WTC11 (cell line): ENCODE measurements around the gene BTBD19. TPM values are rescaled to one million over a fixed set of nuclear protein-coding genes. Genes with fewer than 3 reads are reported as not detected.

Experiments used
- ATAC-seq: fragments of 200-7000 bp; cut with Tn5 transposase; 2 replicates; pipeline ENCODE4 v1.10.0; 2021; ENCODE audit warnings: mild to moderate bottlenecking, moderate library complexity
- CTCF ChIA-PET: fragments of 300-600 bp; sonication (Branson Sonifier 250); formaldehyde crosslinking; loops from one replicate; lab custom pipeline; 2021; ENCODE audit warnings: antibody characterized with exemption; lab: Charles Lee
- POLR2A ChIA-PET: fragments of 350-600 bp; sonication (Branson Sonifier 250); formaldehyde crosslinking; loops from one replicate; lab custom pipeline; 2021; ENCODE audit warnings: antibody characterized with exemption; lab: Charles Lee
- DNase-seq: peaks from one replicate; pipeline ENCODE4 v3.0.0; 2021; ENCODE audit warnings: low spot score
- H3K27ac Mint-ChIP-seq: 2 replicates; pipeline ENCODE4 v1.8.0; 2021; ENCODE audit warnings: mixed read lengths
- H3K27me3 Mint-ChIP-seq: 2 replicates; pipeline ENCODE4 v1.8.0; 2021; ENCODE audit warnings: low read depth, mild to moderate bottlenecking, moderate library complexity, mixed read lengths
- H3K36me3 Mint-ChIP-seq: 2 replicates; pipeline ENCODE4 v1.8.0; 2021; ENCODE audit warnings: mixed read lengths
- H3K4me1 Mint-ChIP-seq: 2 replicates; pipeline ENCODE4 v1.8.0; 2022; ENCODE audit warnings: mixed read lengths
- H3K4me3 Mint-ChIP-seq: 2 replicates; pipeline ENCODE4 v1.8.0; 2021; ENCODE audit warnings: mild to moderate bottlenecking, moderate library complexity, mixed read lengths
- H3K9me3 Mint-ChIP-seq: 2 replicates; pipeline ENCODE4 v1.8.0; 2021; ENCODE audit warnings: mixed read lengths
- CTCF ChIP-seq: fragments of 200-600 bp; IDR thresholded peaks from 2 replicates; pipeline ENCODE4 v1.8.0; 2022; ENCODE audit warnings: antibody characterized with exemption
- ERG ChIP-seq: fragments of 250-450 bp; sonication (Bioruptor Pico); IDR thresholded peaks from 2 replicates; pipeline ENCODE4 v1.8.0; 2021; ENCODE audit warnings: mild to moderate bottlenecking
- FOXK1 ChIP-seq: sonication (generic); formaldehyde crosslinking; IDR thresholded peaks from 2 replicates; pipeline ENCODE4 v1.8.0; 2022; ENCODE audit warnings: mild to moderate bottlenecking, moderate library complexity, missing genetic modification reagents
- GRHL2 ChIP-seq: fragments of 250-450 bp; sonication (Bioruptor Pico); IDR thresholded peaks from 2 replicates; pipeline ENCODE4 v1.8.0; 2022; ENCODE audit warnings: mild to moderate bottlenecking, moderate library complexity; ENCODE audit not compliant: insufficient replicate concordance, severe bottlenecking
- HMGXB4 ChIP-seq: sonication (generic); formaldehyde crosslinking; IDR thresholded peaks from 2 replicates; pipeline ENCODE4 v1.8.1; 2023; ENCODE audit warnings: mild to moderate bottlenecking, moderate library complexity, missing genetic modification reagents
- JUN ChIP-seq: sonication (generic); formaldehyde crosslinking; IDR thresholded peaks from 2 replicates; pipeline ENCODE4 v1.8.0; 2023; ENCODE audit warnings: mild to moderate bottlenecking, missing genetic modification reagents
- MAX ChIP-seq: sonication (generic); formaldehyde crosslinking; IDR thresholded peaks from 2 replicates; pipeline ENCODE4 v1.8.0; 2022; ENCODE audit warnings: mild to moderate bottlenecking, missing genetic modification reagents
- MXD4 ChIP-seq: fragments of 250-450 bp; sonication (Bioruptor Pico); IDR thresholded peaks from 2 replicates; pipeline ENCODE4 v1.8.0; 2021; ENCODE audit warnings: mild to moderate bottlenecking, moderate library complexity, borderline replicate concordance
- MYBL2 ChIP-seq: sonication (generic); formaldehyde crosslinking; IDR thresholded peaks from 2 replicates; pipeline ENCODE4 v1.8.1; 2023; ENCODE audit warnings: mild to moderate bottlenecking, moderate library complexity, missing genetic modification reagents
- NFATC4 ChIP-seq: fragments of 250-450 bp; sonication (Bioruptor Pico); IDR thresholded peaks from 2 replicates; pipeline ENCODE4 v1.9.0; 2021; ENCODE audit warnings: mild to moderate bottlenecking
- NFE2L1 ChIP-seq: sonication (generic); formaldehyde crosslinking; IDR thresholded peaks from 2 replicates; pipeline ENCODE4 v1.8.1; 2023; ENCODE audit warnings: missing genetic modification reagents
- NR1H2 ChIP-seq: sonication (generic); formaldehyde crosslinking; IDR thresholded peaks from 2 replicates; pipeline ENCODE4 v1.9.0; 2021; ENCODE audit warnings: mild to moderate bottlenecking, moderate library complexity, missing genetic modification reagents
- NR3C1 ChIP-seq: sonication (generic); formaldehyde crosslinking; conservative IDR thresholded peaks from 2 replicates; pipeline ENCODE4 v1.8.1; 2023; ENCODE audit warnings: low read depth, mild to moderate bottlenecking, missing genetic modification reagents
- SMAD4 ChIP-seq: sonication (generic); formaldehyde crosslinking; IDR thresholded peaks from 2 replicates; pipeline ENCODE4 v1.8.0; 2022; ENCODE audit warnings: mild to moderate bottlenecking, missing genetic modification reagents
- STAT6 ChIP-seq: sonication (generic); formaldehyde crosslinking; conservative IDR thresholded peaks from 2 replicates; pipeline ENCODE4 v1.8.1; 2023; ENCODE audit warnings: mild to moderate bottlenecking, low read depth, missing genetic modification reagents, moderate library complexity
- USF1 ChIP-seq: sonication (generic); formaldehyde crosslinking; IDR thresholded peaks from 2 replicates; pipeline ENCODE4 v1.8.0; 2022; ENCODE audit warnings: mild to moderate bottlenecking, missing genetic modification reagents
- ZNF121 ChIP-seq: sonication (generic); formaldehyde crosslinking; IDR thresholded peaks from 2 replicates; pipeline ENCODE4 v1.8.0; 2023; ENCODE audit warnings: missing genetic modification reagents
- ZNF317 ChIP-seq: sonication (generic); formaldehyde crosslinking; IDR thresholded peaks from 2 replicates; pipeline ENCODE4 v1.8.1; 2023; ENCODE audit warnings: low read depth, mild to moderate bottlenecking, moderate library complexity, missing genetic modification reagents, borderline replicate concordance
- ZNF423 ChIP-seq: fragments of 250-450 bp; sonication (Bioruptor Pico); IDR thresholded peaks from 2 replicates; pipeline ENCODE4 v2.1.2; 2022; ENCODE audit warnings: mild to moderate bottlenecking, moderate library complexity
- ZNF512 ChIP-seq: sonication (generic); formaldehyde crosslinking; IDR thresholded peaks from 2 replicates; pipeline ENCODE4 v1.8.1; 2022; ENCODE audit warnings: missing genetic modification reagents, borderline replicate concordance
- ZNF671 ChIP-seq: fragments of 250-450 bp; sonication (Bioruptor Pico); IDR thresholded peaks from 2 replicates; pipeline ENCODE4 v1.8.0; 2021; ENCODE audit warnings: mild to moderate bottlenecking
- total RNA-seq: library from RNA; stranded (reverse); gene quantifications from 3 replicates; pipeline ENCODE4 v1.2.3, GENCODE V29; 2021

The BTBD19 gene
- total RNA-seq, 1 experiment from 2014 or later: 1.7 TPM

GRCh38 chr1:44848456-44849181 lies 40.3 kb downstream of the BTBD19 start (continued):
- TF ChIP-seq ZNF423 (CRISPR knock-in tag): no peak
- TF ChIP-seq SMAD4 (CRISPR knock-in tag): no peak
- no peak for TF ChIP-seq ZNF671 (CRISPR knock-in tag)
- no peak for TF ChIP-seq MXD4 (CRISPR knock-in tag)
- TF ChIP-seq GRHL2: no peak

- H3K27ac Mint-ChIP-seq: no peak overlapping the region
- no peaks in the 10 kb centered on the region for H3K36me3 Mint-ChIP-seq
- peaks cover 5% of the 10 kb centered on the region; the same call in 1 of the 2 replicates for H3K27me3 Mint-ChIP-seq
- ChIA-PET POLR2A (interaction anchor here (0.5 kb wide), 1 partner anchor 163 kb away, joined by 6 read pairs; no protein-coding TSS in a partner anchor), CTCF (no interaction called here)
- H3K4me1 Mint-ChIP-seq: peaks cover 12% of the 10 kb centered on the region
- H3K9me3 Mint-ChIP-seq: no peaks in the 10 kb centered on the region
- ATAC-seq (no peak), DNase-seq (no peak)
- H3K4me3 Mint-ChIP-seq: no peak overlapping the region
- TF ChIP-seq NFE2L1 (no peak), FOXK1 (CRISPR knock-in tag) (no peak), NFATC4 (no peak), MYBL2 (CRISPR knock-in tag) (no peak), ERG (CRISPR knock-in tag) (no peak), ZNF512 (CRISPR knock-in tag) (no peak), NR1H2 (CRISPR knock-in tag) (no peak), ZNF423 (CRISPR knock-in tag) (no peak), USF1 (CRISPR knock-in tag) (no peak), JUN (no peak), STAT6 (no peak), HMGXB4 (no peak), MAX (CRISPR knock-in tag) (no peak), CTCF (no peak), NR3C1 (CRISPR knock-in tag) (no peak), ZNF121 (CRISPR knock-in tag) (no peak), ZNF317 (no peak)
These were observed 41.3 kb downstream of the BTBD19 start for GRCh38 chr1:44849575-44850132.
